ENCODE measurements around the gene SCAPER.

GRCh38 chr15:76871930-76872329 lies 33.2 kb downstream of the SCAPER start:
- TF ChIP-seq ELF4 (CRISPR knock-in tag; IDR thresholded peaks at IDR 0.05; ENCODE audit: low read depth) (no peak), CTCF (IDR thresholded peaks at IDR 0.05) (no peak), FOXJ3 (CRISPR knock-in tag; IDR thresholded peaks at IDR 0.05; ENCODE audit: borderline replicate concordance) (no peak), ATF6 (CRISPR knock-in tag; IDR thresholded peaks at IDR 0.05) (no peak), MLX (CRISPR knock-in tag; IDR thresholded peaks at IDR 0.05) (no peak), TCF7 (CRISPR knock-in tag; IDR thresholded peaks at IDR 0.05; ENCODE audit: low read depth) (no peak), E2F4 (CRISPR knock-in tag; IDR thresholded peaks at IDR 0.05; ENCODE audit: borderline replicate concordance, low read depth) (no peak), ETV6 (CRISPR knock-in tag; IDR thresholded peaks at IDR 0.05) (no peak), ZNF512 (CRISPR knock-in tag; IDR thresholded peaks at IDR 0.05; ENCODE audit: borderline replicate concordance) (no peak), NFYB (CRISPR knock-in tag; conservative IDR thresholded peaks at IDR 0.05; ENCODE audit: low read depth) (no peak), ZBTB21 (CRISPR knock-in tag; IDR thresholded peaks at IDR 0.05; ENCODE audit: borderline replicate concordance) (no peak)

Data from WTC11 (cell line).